GM19438 (cell line): ENCODE data around the gene E2F4.

ENCODE experiments used
- ATAC-seq: cut with Tn5 transposase; IDR thresholded peaks from one replicate; pipeline ENCODE4 v1.9.1; 2021; ENCODE audit warnings: low read depth; ENCODE audit not compliant: unreplicated experiment

E2F4 gene

GRCh38 chr16:67247192-67248072 is 55.5 kb downstream of the E2F4 start, which contains the start of gene FHOD1:
FHOD1 (minus strand) TSS chr16:67247481; CDS start chr16:67247410, 71 bp downstream.
- peak; percentile 43 for ATAC-seq

DNA sequence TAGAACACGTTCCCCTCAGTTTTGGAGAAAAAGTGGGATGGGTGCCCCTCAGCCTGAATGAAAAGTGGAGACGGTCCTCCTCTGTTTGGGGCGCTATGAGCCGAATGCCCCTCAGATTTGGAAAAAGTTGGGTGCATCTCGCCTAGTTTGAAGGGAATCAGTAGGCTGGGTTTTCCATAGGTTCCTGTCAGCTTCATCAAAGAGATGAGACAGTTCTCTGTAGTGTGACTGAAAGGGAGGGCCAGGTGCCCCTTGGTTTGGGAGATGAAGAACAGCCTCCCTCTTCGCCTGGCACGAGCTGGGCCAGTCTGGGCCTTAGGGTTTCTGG is 56.1 kb downstream of the E2F4 start:
- no peak for ATAC-seq
